Fibroblast of the aortic adventitia (primary cell): Measurements from ENCODE around the gene STOX1. TPM values are rescaled to one million over a fixed set of nuclear protein-coding genes. Genes with fewer than 3 reads are reported as not detected.

Source experiments
- DNase-seq: peaks from one replicate; pipeline ENCODE4 v3.0.0-alpha.2; 2010; ENCODE audit warnings: low read depth
- H3K4me3 ChIP-seq: 2 replicates; pipeline ENCODE4 v1.5.1; 2011; ENCODE audit warnings: low read depth, mild to moderate bottlenecking, control low read depth, low read length, moderate library complexity
- total RNA-seq: library from RNA; depleted of rRNA; stranded (reverse); fragments of >200 nt; gene quantifications from 2 replicates; pipeline ENCODE4 v1.2.3, GENCODE V29; 2012; ENCODE audit warnings: low replicate concordance
- TF ChIP-seq, protein P1 (sequence below): IDR thresholded peaks from 2 replicates; pipeline ENCODE4 v1.5.1; 2011; ENCODE audit warnings: mild to moderate bottlenecking, low read length, control low read depth, inconsistent platforms; ENCODE audit not compliant: insufficient read depth

STOX1 gene
- total RNA-seq, 1 donor: 0.09 TPM

DNA sequence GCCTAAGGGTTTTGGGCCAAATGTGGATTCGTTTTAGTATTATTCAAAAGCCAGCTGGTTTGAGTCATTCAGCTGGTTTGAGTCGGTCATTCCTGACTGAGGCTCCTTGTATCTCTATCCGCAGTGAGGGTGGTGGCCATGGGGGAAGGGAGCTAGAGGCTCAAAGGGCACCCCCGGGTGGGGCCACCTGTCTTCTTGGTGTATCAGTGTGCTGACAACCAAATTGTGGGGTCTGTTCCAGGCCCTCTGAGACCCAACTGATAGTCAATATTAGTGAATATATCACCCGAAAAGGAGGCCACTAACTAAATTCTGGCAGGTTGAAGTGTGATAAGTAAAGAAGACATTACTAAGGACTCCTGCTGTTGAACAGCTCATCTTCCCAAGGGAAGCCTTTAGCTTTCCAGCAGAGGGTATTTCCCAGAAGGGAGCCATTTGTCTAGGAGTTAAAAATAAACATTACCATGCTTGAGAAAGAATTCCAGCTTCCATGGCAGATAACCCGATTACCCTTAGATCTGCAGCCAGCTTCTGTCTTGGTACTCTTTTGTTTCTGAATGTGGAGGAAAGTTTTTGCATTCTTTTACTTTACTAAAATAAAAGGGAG is 43.9 kb downstream of the STOX1 start:
- TF ChIP-seq, protein P1, sequence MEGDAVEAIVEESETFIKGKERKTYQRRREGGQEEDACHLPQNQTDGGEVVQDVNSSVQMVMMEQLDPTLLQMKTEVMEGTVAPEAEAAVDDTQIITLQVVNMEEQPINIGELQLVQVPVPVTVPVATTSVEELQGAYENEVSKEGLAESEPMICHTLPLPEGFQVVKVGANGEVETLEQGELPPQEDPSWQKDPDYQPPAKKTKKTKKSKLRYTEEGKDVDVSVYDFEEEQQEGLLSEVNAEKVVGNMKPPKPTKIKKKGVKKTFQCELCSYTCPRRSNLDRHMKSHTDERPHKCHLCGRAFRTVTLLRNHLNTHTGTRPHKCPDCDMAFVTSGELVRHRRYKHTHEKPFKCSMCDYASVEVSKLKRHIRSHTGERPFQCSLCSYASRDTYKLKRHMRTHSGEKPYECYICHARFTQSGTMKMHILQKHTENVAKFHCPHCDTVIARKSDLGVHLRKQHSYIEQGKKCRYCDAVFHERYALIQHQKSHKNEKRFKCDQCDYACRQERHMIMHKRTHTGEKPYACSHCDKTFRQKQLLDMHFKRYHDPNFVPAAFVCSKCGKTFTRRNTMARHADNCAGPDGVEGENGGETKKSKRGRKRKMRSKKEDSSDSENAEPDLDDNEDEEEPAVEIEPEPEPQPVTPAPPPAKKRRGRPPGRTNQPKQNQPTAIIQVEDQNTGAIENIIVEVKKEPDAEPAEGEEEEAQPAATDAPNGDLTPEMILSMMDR: no peak
- peak; percentile 73 for DNase-seq
- no peak overlapping the region for H3K4me3 ChIP-seq

DNA sequence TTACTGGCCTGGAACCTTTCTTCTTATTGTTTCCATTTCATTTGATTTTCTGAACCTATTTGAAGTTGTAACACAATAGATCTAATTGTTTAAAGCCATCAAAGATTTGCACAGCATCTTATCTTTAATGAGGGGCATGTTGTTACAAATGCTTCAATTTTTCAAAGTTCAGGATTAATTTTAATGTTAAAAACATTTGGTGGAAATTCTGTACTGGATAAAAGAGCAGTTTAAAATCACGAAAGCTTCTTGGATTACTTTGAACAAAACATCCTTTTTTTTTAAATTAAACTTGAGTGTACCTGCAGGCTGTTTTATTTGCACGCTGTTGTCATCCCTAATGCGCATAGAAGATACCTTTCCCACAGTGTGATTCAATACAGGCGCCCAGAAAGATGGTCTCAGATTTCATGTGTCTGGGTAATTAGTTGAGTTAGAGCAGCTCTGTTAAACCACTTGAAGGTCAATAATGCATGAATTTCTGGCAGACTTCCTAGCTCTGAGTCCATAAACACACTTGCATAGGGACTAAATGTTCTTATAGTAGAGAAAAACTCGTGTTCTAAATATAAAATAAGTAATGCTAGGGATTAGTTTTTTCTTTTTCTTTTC is 44.5 kb downstream of the STOX1 start:
- TF ChIP-seq, protein P1: no peak
- H3K4me3 ChIP-seq: no peak overlapping the region
- peak; percentile 48 for DNase-seq

DNA sequence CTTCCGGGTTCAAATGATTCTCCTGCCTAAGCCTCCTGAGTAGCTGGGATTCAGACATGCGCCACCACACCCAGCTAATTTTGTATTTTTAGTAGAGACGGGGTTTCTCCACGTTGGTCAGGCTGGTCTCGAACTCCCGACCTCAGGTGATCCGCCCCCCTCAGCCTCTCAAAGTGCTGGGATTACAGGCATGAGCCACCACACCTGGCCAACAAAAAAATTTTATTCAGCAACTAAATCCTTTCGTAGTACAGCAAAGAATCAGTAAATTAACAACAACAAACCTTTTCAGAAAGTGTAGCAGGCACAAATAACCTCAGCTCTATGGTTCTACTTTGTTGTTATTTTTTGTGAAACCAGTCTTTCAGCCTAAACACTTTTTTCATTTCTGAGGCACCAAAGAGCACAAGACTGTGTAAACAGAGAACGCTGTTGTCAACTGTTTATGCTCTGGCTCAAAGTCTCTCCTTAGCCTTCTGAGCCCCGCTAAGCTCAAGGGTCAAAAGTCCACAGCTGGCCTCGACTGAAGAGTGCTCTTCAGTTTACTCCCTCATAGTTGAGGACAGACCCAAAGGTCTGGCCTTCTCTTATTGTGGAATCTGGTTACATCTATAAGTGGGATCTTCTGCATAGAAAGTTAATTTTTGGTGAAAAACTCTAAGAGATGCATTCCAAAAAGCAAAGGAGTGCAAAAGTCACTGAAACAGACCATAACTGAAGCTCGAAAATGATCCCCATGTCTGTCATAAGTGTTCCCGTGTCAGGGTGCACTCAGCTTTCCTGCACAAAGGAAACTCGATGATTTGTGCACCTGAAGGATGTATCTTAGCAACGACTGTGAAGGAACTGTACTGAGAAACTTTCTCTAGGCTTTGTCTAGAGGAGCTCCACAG is 49.2 kb downstream of the STOX1 start:
- no peak overlapping the region for H3K4me3 ChIP-seq
- no peak for DNase-seq
- TF ChIP-seq, protein P1: no peak

DNA sequence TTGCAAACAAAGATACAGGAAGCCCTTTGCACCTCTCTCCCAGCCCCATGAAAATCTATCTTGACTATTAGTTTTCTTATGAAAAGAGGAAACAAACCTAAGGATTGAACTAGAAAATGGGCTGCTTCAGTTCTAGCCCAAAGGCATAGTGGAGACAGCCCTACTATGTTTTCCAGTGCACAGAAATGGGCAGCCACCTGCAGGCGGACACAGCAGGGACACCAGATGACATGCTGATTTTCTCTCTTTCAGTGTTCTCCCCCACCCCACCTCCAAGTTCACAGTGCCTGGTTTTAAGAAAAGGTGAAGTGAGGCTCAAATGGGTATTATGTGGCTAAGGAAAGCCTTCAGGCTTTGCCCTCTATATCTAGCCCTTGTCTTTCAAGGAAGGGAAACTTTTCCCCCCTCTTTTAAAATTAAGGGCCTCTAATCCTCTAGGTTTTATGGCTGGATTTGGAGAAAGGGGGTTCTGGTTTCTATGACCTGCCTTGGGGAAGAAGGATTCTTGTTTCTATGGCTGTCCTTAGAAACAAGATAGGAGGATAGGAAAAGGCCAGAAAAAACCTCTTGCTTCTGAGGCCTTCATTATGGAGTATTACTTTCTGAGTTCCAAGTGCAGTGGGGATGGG is 50.3 kb downstream of the STOX1 start:
- TF ChIP-seq, protein P1: no peak
- no peak for DNase-seq
- H3K4me3 ChIP-seq: no peak overlapping the region

DNA sequence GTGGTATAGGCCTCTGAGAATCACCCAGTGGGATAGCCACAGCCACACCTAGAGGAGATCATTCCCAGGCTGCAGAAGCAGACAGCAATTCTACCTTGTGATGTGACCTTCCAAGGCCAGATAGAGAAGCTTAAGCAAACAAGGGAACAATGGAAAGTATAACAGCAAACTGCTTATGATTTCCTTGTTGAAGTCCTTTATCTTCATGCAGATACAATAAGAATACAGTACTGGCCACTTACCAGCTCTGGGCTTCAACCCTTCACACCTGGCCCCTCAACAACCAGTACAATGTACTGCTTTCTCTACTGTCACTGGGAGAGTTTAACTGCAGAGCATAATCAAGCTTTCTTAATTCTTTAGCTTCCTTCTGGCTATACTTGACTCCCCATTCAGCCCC is 51.2 kb downstream of the STOX1 start:
- DNase-seq: no peak
- TF ChIP-seq, protein P1: no peak
- H3K4me3 ChIP-seq: no peak overlapping the region

DNA sequence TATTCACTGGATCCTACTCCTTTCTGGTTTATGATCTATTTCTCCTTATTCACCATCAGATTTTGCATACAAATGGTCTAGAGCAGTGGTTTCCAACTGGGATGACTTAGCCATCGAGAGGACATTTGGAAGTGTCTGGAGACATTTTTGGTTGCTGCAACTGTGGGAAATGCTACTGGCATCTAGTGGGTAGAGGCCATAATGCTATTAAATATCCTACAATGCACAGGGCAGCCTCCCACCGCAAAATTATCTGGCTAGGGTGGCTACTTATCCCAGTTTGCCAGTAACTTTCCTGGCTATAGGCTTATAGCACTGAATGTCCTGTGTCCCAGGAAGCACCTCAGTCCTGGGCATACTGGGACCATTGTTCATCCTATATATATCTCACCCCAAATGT is 52.3 kb downstream of the STOX1 start:
- no peak for DNase-seq

More for the DNA sequence above, 52.3 kb downstream of the STOX1 start:
- TF ChIP-seq, protein P1: no peak
- H3K4me3 ChIP-seq: no peak overlapping the region
